ENCODE results near the gene PIK3R2. TPM values are rescaled to one million over a fixed set of nuclear protein-coding genes. Genes with fewer than 3 reads are reported as not detected.
A peak's percentile ranks its signal among the peaks of the same experiment; 100 is the strongest.
"Not testable (repeated sequence)": the region's sequence is repeated elsewhere in the genome, so short reads cannot be mapped to it uniquely, and the experiment has no call there.

The PIK3R2 gene
- total RNA-seq, 1 donor from 2014 or later = 36.4 TPM

DNA sequence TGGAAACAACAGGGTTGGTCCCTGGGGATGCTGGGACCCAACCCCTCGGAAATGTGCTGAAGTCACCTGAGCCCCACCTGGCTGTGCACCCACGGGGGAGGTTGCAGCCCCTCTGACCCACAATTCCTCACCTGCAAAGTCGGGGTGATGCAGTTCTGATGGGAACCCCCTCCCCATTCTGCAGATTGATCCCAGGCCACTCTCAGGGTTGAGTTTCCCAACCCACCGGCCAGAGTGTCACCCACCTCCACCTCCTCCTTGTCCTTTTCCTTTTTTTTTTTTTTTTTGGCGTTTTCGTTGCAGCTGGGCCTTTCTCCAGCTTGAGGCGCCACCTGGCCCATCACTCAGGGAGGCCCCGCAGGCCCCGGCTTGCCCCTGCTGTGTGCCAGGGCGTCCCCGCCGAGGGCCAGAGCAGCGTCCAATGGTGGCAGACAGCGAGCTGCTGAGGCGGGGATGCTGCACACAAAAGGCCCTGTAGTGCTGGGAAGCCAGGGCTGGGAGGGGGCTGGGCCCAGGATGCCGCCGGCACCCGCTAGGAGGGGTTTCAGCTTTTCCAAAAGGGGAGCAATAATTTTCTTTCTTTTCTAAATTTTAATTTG lies 4.6 kb downstream of the PIK3R2 start:
- Mint-ChIP-seq H3K27ac (ENCODE audit: unreplicated experiment) (no peak overlapping the region), H3K36me3 (ENCODE audit: unreplicated experiment) (no peaks in the 10 kb centered on the region), H3K27me3 (ENCODE audit: unreplicated experiment) (peaks cover 3% of the 10 kb centered on the region), H3K4me1 (ENCODE audit: low read depth, unreplicated experiment) (peaks cover 15% of the 10 kb centered on the region), H3K9me3 (ENCODE audit: unreplicated experiment) (peaks cover 2% of the 10 kb centered on the region), H3K4me3 (ENCODE audit: unreplicated experiment) (no peak overlapping the region)
- no peak for TF ChIP-seq CTCF (IDR thresholded peaks at IDR 0.05; ENCODE audit: partially characterized antibody, unreplicated experiment)
- peak; percentile 56 for DNase-seq

DNA sequence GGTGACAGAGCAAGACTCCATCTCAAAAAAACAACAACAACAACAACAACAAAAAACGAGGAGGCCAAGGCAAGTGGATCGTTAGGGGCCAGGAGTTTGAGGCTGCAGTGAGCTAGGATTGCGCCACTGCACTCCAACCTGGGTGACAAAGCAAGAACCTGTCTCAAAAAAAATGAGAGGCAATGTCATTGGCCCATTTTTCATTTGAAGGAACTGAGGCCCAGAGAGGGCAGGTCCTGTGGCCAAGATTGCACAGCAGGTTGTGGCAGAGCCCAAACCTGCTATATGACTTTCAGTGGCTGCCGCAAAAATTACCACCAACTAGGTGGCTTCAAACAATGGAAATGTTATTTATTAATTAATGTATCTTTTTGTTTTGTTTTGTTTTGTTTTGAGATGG lies 5.5 kb downstream of the PIK3R2 start:
- H3K4me3 Mint-ChIP-seq (ENCODE audit: unreplicated experiment) = no peak overlapping the region
- H3K27me3 Mint-ChIP-seq (ENCODE audit: unreplicated experiment) = peaks cover 2% of the 10 kb centered on the region
- TF ChIP-seq CTCF (IDR thresholded peaks at IDR 0.05; ENCODE audit: partially characterized antibody, unreplicated experiment) = no peak
- H3K27ac Mint-ChIP-seq (ENCODE audit: unreplicated experiment) = no peak overlapping the region
- H3K36me3 Mint-ChIP-seq (ENCODE audit: unreplicated experiment) = no peaks in the 10 kb centered on the region
- H3K9me3 Mint-ChIP-seq (ENCODE audit: unreplicated experiment) = peaks cover 2% of the 10 kb centered on the region
- peaks cover 15% of the 10 kb centered on the region for H3K4me1 Mint-ChIP-seq (ENCODE audit: low read depth, unreplicated experiment)
- no peak for DNase-seq

DNA sequence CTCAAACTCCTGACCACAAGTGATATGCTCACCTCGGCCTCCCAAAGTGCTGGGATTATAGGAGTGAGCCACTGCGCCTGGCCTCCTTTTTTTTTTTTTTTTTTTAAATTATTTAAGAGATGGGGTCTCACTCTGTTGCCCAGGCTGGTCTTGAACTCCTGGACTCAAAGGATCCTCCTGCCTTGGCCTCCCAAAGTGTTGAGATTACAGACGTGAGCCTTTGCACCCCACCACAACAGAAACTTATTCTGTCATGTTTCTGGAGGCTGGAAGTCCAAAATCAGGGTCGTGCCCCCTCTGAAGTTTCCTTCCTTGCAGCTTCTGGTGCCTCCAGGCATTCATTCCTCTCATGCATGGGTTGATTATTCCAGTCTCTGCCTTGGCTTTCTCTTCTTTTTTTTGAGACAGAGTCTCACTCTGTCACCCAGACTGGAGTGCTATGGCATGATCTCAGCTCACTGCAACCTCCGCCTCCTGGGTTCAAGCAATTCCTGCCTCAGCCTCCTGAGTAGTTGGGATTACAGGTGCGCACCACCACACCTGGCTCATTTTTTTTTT lies 6.2 kb downstream of the PIK3R2 start:
- not testable (repeated sequence) for H3K36me3 Mint-ChIP-seq (ENCODE audit: unreplicated experiment); H3K27me3 Mint-ChIP-seq (ENCODE audit: unreplicated experiment); H3K4me3 Mint-ChIP-seq (ENCODE audit: unreplicated experiment); DNase-seq; H3K9me3 Mint-ChIP-seq (ENCODE audit: unreplicated experiment); H3K27ac Mint-ChIP-seq (ENCODE audit: unreplicated experiment)
- peaks cover 11% of the 10 kb centered on the region for H3K4me1 Mint-ChIP-seq (ENCODE audit: low read depth, unreplicated experiment)

GRCh38 chr19:18159810-18160209 lies 6.8 kb downstream of the PIK3R2 start:
- no peaks in the 10 kb centered on the region for H3K36me3 Mint-ChIP-seq (ENCODE audit: unreplicated experiment)
- no peak for TF ChIP-seq CTCF (IDR thresholded peaks at IDR 0.05; ENCODE audit: partially characterized antibody, unreplicated experiment)
- no peaks in the 10 kb centered on the region for H3K9me3 Mint-ChIP-seq (ENCODE audit: unreplicated experiment)
- no peak overlapping the region for H3K4me3 Mint-ChIP-seq (ENCODE audit: unreplicated experiment)
- peaks cover 10% of the 10 kb centered on the region for H3K4me1 Mint-ChIP-seq (ENCODE audit: low read depth, unreplicated experiment)
- DNase-seq = no peak
- H3K27me3 Mint-ChIP-seq (ENCODE audit: unreplicated experiment) = no peaks in the 10 kb centered on the region
- no peak overlapping the region for H3K27ac Mint-ChIP-seq (ENCODE audit: unreplicated experiment)

- Mint-ChIP-seq H3K36me3 (ENCODE audit: unreplicated experiment) (no peaks in the 10 kb centered on the region), H3K4me1 (ENCODE audit: low read depth, unreplicated experiment) (peaks cover 10% of the 10 kb centered on the region), H3K9me3 (ENCODE audit: unreplicated experiment) (no peaks in the 10 kb centered on the region), H3K4me3 (ENCODE audit: unreplicated experiment) (peak overlapping the region; percentile 63), H3K27me3 (ENCODE audit: unreplicated experiment) (no peaks in the 10 kb centered on the region), H3K27ac (ENCODE audit: unreplicated experiment) (no peak overlapping the region)
- no peak for DNase-seq
- TF ChIP-seq CTCF (IDR thresholded peaks at IDR 0.05; ENCODE audit: partially characterized antibody, unreplicated experiment) = no peak
These were observed 7.6 kb downstream of the PIK3R2 start for GRCh38 chr19:18160493-18160970.

Measured in glutamatergic neuron (in vitro differentiated cells).